ENCODE measurements around the gene TUBB4B. TPM values are rescaled to one million over a fixed set of nuclear protein-coding genes. Genes with fewer than 3 reads are reported as not detected.
"Not testable (repeated sequence)": the region's sequence is repeated elsewhere in the genome, so short reads cannot be mapped to it uniquely, and the experiment has no call there.

TUBB4B gene
- total RNA-seq, 1 donor from 2014 or later: 144 TPM

DNA sequence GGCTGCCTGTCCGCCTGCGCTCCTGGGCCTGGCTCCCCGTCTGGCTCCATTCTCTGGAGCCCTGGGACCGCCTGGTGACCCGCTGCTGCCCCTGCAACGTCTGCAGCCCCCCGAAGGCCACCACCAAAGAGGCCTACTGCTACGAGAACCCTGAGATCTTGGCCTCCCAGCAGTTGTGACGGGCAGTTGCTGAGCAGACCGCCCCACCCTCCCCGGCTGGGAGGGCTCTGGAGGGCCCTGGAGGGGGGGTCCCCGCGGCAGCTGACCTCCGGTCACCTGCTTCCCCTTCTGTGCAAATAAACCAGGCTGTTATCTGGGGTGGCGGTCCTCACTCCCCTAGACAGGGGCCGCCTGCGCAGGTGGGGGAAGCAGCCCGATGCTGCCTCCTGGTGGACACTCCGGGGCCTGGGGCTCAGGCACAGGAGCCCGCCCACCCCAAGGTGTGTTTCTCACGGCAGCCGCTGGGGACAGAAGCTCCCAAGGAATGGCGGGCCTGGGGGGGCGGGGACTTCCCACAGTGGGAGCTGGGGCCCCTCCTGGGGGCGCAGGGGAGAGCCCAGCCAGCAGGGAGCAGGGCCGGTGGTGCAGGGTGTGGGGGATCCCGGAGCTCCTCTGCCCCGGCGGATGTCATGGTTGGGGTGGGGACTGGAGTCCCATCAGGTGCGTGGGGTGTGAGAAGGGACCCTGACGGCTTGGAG, 4.7 kb upstream of the TUBB4B start:
- peak; percentile 51 to 85 for DNase-seq (ENCODE audit: low read depth in 2 of 2)

GRCh38 chr9:137236936-137237421, 4.1 kb upstream of the TUBB4B start:
- no peak for DNase-seq (ENCODE audit: low read depth in 2 of 2)

DNA sequence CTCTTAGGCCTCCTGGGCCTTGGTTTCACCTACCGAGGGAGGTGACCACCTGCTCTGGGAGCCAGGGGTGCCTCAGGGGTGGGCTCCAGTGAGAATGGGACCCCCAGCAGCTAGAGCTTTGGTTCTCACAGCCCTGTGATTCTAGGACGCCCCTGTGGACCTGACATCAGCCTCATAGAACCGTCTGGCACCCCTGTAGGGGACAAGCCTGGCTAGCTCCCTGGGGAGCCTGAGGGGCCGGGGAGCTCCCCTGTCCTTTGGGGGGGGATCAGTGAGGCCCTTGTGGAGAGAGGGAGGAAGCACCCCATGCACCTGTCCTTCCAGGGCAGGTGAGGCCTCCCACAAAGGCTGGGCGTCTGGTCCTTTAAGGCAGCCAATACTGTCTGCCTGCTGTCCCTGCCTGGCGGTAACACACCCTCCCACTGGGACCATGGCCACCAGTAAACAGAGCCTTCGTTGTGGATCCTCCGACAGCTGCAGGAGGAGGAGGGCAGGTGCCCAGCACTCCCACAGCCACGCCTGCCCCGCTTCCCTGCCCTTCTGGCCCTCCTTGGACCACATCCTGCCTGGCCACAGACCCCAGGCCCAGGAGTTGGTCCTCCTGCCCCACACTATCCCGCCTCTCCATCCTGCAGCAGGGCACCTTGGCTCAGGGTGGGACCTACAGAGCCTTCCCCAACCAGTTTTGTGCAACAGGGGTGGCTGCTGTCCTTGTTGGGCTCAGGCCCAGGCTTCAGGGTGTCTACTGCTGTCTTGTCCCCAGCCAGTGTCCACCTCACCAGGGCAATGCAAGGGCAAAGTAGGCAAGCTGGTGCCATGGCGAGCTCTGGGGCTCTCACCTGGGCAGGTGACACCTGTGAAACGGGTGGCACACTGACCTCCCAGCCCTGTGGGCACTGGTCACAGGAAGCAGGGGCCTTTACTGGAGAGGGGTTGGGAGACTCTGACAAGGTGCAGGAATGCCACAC, 3.0 kb upstream of the TUBB4B start:
- DNase-seq (ENCODE audit: low read depth in 2 of 2): no peak

- DNase-seq (ENCODE audit: low read depth in 2 of 2): not testable (repeated sequence)
Measured at GRCh38 chr9:137239541-137240200, 1.4 kb upstream of the TUBB4B start.

DNA sequence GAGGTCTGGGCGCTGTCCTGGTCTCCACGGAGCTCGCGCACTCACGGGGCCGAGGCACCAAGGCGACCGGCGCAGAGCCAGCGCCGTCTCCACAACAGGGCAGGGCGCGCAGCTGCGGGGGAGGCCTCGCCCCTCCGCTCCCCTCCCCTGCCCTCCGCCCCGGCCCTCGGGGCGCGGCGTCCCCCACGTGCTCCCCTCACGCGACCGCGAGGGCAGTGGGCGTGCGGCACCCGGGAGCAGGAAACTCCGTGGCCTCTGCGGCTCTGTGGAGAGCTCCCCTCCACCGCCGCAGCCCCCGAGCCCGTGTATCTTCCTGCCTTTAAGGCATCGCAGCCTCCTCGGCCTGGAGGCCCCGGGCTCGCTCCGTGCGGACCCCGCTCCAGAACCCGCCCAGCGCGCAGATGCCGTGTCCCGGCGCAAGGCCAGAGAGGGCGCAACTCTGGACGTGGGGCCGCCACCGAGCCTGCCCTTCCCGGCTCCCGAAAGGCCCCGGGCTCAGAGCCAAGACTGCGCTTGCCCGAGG, 708 bp upstream of the TUBB4B start:
- peak; percentile 39 to 84 for DNase-seq (ENCODE audit: low read depth in 2 of 2)

DNA sequence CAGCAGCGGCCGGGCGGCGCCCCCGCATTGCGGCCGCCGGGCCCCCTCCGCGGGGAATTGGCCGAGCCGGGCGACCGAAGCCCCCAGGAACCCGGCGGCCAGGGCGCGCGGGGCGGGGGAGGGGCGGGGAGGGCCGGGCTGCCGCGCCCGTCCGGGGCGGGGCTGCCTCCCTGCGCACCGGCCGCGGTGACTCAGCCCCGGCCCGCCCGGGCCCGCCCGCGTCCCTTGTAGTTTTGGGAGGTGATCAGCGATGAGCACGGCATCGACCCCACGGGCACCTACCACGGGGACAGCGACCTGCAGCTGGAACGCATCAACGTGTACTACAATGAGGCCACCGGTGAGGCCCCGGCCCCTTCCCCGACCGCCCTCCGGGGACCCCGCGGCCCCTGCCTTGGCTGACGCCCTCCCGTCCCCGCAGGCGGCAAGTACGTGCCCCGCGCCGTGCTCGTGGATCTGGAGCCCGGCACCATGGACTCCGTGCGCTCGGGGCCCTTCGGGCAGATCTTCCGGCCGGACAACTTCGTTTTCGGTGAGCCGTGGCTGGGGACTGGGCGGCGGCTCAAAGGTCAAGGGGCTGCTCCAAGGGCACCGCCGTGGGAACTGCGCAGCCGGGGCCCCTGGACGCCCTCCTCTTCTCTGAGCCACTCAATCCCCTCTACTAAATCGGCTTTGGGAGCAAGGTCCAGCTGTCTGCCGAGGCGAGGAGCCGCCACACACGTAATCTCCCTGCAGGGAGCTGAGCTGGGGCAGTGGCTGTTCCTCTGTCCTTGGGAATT, 592 bp downstream of the TUBB4B start:
- DNase-seq (ENCODE audit: low read depth in 2 of 2): peak in 1 of 2 donors; percentile 56

- DNase-seq (ENCODE audit: low read depth in 2 of 2): no peak
Measured at GRCh38 chr9:137242269-137243203, 1.4 kb downstream of the TUBB4B start.

DNA sequence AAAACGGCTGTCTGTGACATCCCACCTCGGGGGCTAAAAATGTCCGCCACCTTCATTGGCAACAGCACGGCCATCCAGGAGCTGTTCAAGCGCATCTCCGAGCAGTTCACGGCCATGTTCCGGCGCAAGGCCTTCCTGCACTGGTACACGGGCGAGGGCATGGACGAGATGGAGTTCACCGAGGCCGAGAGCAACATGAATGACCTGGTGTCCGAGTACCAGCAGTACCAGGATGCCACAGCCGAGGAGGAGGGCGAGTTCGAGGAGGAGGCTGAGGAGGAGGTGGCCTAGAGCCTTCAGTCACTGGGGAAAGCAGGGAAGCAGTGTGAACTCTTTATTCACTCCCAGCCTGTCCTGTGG, 2.2 kb downstream of the TUBB4B start:
- not testable (repeated sequence) for DNase-seq (ENCODE audit: low read depth in 2 of 2)

GRCh38 chr9:137243626-137244485, 2.8 kb downstream of the TUBB4B start:
- peak in 1 of 2 donors; percentile 29 for DNase-seq (ENCODE audit: low read depth in 2 of 2)

- DNase-seq (ENCODE audit: low read depth in 2 of 2): peak; percentile 71 to 72
Measured at GRCh38 chr9:137244486-137245449, 3.7 kb downstream of the TUBB4B start.

GRCh38 chr9:137245450-137246421, 4.6 kb downstream of the TUBB4B start:
- DNase-seq (ENCODE audit: low read depth in 2 of 2): no peak

- no peak for DNase-seq (ENCODE audit: low read depth in 2 of 2)
Measured at GRCh38 chr9:137247135-137247915, 6.2 kb downstream of the TUBB4B start.

DNA sequence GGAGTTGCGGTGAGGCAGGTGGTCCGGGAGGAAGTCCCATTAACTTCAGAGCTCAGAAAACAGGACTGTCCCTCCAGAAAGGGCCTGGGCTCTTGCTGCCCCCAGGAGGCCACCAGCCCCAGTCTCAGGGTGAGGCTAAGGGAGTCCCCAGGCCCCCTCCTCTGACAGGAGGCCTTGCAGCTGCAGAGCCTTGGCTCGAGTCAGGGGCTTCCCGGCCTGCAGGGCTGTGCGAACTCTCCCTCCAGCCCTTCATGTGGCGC, 6.8 kb downstream of the TUBB4B start:
- DNase-seq (ENCODE audit: low read depth in 2 of 2): no peak

- DNase-seq (ENCODE audit: low read depth in 2 of 2): no peak
Measured at GRCh38 chr9:137250329-137251193, 9.5 kb downstream of the TUBB4B start.

DNA sequence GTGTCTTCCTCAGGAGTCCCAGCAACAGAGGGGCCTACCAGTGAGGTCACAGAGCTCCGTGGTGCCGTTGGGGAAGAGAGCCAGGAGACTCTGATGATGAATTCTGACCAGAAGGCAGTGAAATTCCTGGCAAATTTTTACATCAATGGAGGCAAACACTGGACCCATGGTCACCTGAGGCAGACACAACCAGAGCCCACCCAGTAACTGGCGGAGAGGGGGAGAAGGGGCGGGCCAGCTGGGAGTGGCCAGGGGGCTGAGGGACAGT, 10.0 kb downstream of the TUBB4B start, which contains the start of gene STPG3:
TSS of gene STPG3 (plus strand) at position 93 of the 268 bp plus-strand sequence. CDS start at position 94, 1 bp downstream.
- DNase-seq (ENCODE audit: low read depth in 2 of 2): no peak
